ENCODE results near the gene GPR33.
A peak's percentile ranks its signal among the peaks of the same experiment; 100 is the strongest.
"Not testable (repeated sequence)": the region's sequence is repeated elsewhere in the genome, so short reads cannot be mapped to it uniquely, and the experiment has no call there.

GPR33 gene, protein sequence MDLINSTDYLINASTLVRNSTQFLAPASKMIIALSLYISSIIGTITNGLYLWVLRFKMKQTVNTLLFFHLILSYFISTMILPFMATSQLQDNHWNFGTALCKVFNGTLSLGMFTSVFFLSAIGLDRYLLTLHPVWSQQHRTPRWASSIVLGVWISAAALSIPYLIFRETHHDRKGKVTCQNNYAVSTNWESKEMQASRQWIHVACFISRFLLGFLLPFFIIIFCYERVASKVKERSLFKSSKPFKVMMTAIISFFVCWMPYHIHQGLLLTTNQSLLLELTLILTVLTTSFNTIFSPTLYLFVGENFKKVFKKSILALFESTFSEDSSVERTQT

DNA sequence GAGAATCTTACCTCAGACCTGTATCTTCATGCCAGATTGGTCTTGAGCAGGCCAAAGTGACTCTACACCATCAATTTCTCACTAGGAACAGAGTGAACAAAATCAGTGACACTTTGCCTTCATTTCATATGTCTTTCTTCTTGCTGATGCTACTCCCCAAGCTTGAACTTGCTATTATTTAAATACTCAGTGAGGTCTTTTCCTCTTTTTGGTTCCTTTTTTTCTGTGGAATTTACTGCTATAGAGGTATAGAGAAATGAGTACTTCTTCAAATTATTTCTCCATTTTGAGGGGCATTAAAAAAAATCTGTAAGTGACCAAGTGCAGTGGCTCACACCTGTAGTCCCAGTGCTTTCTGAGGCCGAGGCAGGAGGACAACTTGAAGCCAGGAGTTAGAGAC lies at the start of gene GPR33:
Gene GPR33, minus strand, starts transcription at position 154 of the 400 bp plus-strand sequence. CDS start 4,074 bp downstream, outside the sequence.
- no peak for DNase-seq (ENCODE audit: low read depth)

- no peak for DNase-seq (ENCODE audit: low read depth)
Measured at GRCh38 chr14:31536201-31536960, 48.5 kb upstream of the GPR33 start.

GRCh38 chr14:31530136-31530535 lies 42.3 kb upstream of the GPR33 start:
- no peak for DNase-seq (ENCODE audit: low read depth)

- DNase-seq (ENCODE audit: low read depth) = no peak
Measured at GRCh38 chr14:31529053-31529452, 41.2 kb upstream of the GPR33 start.

GRCh38 chr14:31527546-31527945 lies 39.7 kb upstream of the GPR33 start:
- no peak for DNase-seq (ENCODE audit: low read depth)

DNA sequence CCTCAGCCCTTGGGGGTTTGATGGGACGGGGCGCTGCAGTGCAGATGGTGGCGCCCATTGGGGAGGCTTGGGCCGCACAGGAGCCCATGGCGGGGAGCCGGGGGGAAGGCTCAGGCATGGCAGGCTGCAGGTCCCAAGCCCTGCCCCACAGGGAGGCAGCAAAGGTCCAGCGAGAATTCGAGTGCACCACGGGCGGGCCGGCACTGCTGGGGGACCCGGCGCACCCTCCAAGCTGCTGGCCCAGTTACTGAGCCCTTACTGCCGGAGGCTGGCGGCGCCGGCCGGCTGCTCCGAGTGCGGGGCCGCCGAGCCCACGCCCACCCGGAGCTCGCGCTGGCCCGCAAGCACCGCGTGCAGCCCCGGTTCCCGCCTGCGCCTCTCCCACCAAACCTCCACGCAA lies 39.2 kb upstream of the GPR33 start:
- DNase-seq (ENCODE audit: low read depth) = no peak

- DNase-seq (ENCODE audit: low read depth) = no peak
Measured at GRCh38 chr14:31510855-31511254, 23.0 kb upstream of the GPR33 start.

GRCh38 chr14:31510222-31510621 lies 22.4 kb upstream of the GPR33 start:
- peak; percentile 6 for DNase-seq (ENCODE audit: low read depth)

- no peak for DNase-seq (ENCODE audit: low read depth)
Measured at GRCh38 chr14:31508135-31508534, 20.3 kb upstream of the GPR33 start.

GRCh38 chr14:31505411-31505810 lies 17.6 kb upstream of the GPR33 start:
- no peak for DNase-seq (ENCODE audit: low read depth)

- no peak for DNase-seq (ENCODE audit: low read depth)
Measured at GRCh38 chr14:31501870-31502269, 14.0 kb upstream of the GPR33 start.

- DNase-seq (ENCODE audit: low read depth) = no peak
Measured at GRCh38 chr14:31492759-31493498, 5.1 kb upstream of the GPR33 start.

DNA sequence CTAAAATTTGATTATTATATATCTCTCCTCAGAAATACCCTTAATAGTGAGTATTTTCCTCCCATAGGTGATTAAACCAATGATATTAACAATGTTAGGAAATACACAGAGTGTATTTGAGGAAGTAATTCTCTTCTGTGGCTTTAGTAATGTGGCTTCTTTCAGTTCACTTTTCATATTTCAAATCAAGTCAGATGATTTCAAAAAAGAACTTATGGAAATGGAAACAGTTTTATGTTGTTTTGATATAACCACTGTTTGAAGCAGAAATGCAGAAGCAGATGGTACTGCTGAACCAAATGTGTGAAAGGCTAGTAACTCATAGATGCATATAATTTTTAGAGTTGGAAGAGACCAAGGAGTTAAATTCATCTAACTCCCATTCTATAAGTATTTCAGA lies 1.9 kb upstream of the GPR33 start:
- DNase-seq (ENCODE audit: low read depth) = no peak

DNA sequence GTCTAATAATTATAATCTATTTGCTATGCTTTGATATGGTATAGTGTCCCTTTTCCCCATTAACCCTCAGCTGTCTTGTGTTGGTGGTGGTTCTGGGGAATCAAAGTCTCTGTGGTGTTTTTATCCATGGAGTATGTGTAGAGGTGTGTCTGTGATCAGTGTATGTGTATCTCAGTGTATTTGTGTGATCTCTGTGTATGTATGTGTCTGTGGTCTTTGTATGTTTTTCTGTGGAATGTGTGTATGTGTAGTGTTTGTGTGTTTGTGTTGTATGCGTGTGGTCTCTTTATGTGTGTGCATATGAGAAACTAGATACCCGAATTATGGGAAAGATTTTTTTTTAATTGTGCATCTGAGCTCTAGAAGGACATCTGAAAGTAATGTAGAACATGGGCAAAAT lies 1.1 kb downstream of the GPR33 start:
- DNase-seq (ENCODE audit: low read depth) = no peak

DNA sequence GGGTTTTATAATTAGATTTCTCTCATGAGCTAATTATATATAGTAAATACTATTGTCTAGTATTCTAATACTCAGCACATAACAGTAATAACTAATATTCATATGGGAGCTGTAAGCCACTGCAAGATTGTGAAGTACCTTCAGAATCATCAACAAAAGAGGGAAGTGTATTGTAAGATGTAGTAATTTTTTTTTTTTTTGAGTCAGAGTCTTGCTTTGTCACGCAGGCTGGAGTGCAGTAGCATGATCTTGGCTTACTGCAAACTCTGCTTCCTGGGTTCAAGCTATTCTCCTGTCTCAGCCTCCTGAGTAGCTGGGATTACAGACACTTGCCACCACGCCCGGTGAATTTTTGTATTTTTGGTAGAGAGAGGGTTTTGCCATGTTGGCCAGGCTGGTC lies 3.1 kb downstream of the GPR33 start:
- DNase-seq (ENCODE audit: low read depth) = no peak

GRCh38 chr14:31480156-31480555 lies 7.7 kb downstream of the GPR33 start:
- no peak for DNase-seq (ENCODE audit: low read depth)

- DNase-seq (ENCODE audit: low read depth) = no peak
Measured at GRCh38 chr14:31479027-31479426, 8.8 kb downstream of the GPR33 start.

DNA sequence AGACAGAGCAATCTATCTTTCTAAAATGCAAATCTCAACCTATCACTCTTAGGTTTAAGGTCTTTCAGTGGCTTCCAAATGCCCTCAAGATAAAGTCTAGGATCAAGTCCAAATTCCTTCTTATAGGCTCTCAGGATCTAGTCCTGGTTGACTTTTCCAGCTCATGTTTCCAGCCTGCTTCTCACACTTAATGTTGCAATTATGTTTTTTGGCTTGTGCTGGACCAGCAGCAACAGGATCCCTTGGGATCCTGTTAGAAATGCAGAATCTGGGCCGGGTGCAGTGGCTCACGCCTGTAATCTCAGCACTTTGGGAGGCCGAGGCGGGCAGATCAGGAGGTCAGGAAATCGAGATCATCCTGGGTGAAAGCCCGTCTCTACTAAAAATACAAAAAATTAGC lies 10.6 kb downstream of the GPR33 start:
- DNase-seq (ENCODE audit: low read depth) = no peak

DNA sequence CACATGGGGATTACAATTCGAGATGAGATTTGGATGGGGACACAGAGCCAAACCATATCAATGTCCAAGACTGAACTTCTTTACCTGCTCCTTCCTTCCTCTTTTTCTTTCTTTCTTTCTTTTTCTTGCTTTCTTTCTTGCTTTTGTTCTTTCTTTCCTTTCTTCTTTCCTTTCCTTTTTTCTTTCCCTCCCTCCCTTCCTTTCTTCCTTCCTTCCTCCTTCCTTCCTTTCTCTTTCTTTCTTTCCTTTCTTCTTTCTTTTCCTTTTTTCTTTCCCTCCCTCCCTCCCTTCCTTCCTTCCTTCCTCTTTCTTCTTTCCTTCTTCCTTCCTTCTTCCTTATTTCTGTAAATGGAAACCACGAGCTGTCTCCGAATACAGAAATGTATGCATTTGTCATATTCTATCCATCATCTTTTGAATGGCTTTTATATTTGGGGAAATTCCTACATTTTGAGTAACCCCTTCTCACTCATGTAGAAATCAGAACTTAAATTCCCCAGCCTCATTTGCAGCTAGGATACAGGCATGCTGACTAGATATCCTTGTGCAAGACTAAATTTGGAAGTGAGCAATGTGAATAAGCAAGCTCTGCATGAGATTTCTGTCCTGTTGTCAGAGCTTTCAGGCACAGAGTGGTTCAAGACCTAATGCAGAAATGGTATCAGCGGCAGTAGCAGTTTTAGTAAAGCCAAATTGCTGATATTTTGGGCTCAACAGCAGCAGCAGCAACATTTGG lies 11.5 kb downstream of the GPR33 start:
- DNase-seq (ENCODE audit: low read depth) = no peak

- no peak for DNase-seq (ENCODE audit: low read depth)
Measured at GRCh38 chr14:31466554-31466953, 21.3 kb downstream of the GPR33 start.

DNA sequence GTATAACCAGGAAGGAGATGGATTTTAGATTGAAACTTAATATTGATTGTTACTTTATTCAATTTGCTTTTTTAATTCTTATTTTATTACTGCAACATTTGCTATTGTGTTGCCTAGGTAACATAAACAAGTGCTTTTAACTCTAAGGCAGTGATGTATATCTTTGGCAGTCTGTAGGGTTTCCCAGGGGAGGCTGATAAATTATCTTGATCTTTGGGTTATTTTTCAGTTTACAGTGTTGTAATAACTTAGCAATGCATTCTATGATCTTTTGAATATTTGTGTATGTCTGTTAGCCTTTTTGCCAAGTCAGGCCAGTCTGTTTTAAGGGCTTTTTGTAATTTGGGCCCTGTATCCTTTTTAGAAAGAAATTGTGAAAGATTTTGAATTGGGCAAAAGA lies 22.7 kb downstream of the GPR33 start:
- DNase-seq (ENCODE audit: low read depth) = peak; percentile 43

GRCh38 chr14:31462450-31462849 lies 25.4 kb downstream of the GPR33 start:
- DNase-seq (ENCODE audit: low read depth) = not testable (repeated sequence)
